PFSK-1 (cell line): ENCODE results near the gene TUBA4A.

Experiments
- POLR2AphosphoS5 ChIP-seq: IDR thresholded peaks from 2 replicates; pipeline ENCODE4 v1.6.1; 2012; ENCODE audit warnings: low read depth, mild to moderate bottlenecking, control low read depth, low read length, moderate library complexity
- SIN3A ChIP-seq: IDR thresholded peaks from 2 replicates; pipeline ENCODE4 v1.6.1; 2012; ENCODE audit warnings: mild to moderate bottlenecking, low read length, moderate library complexity, borderline replicate concordance; ENCODE audit not compliant: insufficient read depth

- TF ChIP-seq SIN3A (no peak; the same call in 1 of the 2 replicates), POLR2AphosphoS5 (no peak)
Observed at GRCh38 chr2:219218217-219218731, 35.4 kb downstream of the TUBA4A start.
